K562 (cell line): ENCODE measurements around the gene TEX53. TPM values are rescaled to one million over a fixed set of nuclear protein-coding genes. Genes with fewer than 3 reads are reported as not detected.
A peak's percentile ranks its signal among the peaks of the same experiment; 100 is the strongest.

ENCODE experiments used
- ATAC-seq: fragments of 200-7000 bp; cut with Tn5 transposase; 3 replicates; pipeline ENCODE4 v1.9.1; 2020; ENCODE audit warnings: moderate library complexity
- BruUV-seq: library from RNA; stranded (reverse); fragments of 400-500 nt; replicated peaks from 2 replicates; lab custom pipeline; 2021; lab: Mats Ljungman, UMichigan
- CTCF ChIA-PET: fragments of 300-600 bp; formaldehyde crosslinking; extraction: SDS; loops from one replicate; lab custom pipeline; 2021; ENCODE audit warnings: low intra/inter-chr PET ratio; lab: Yijun Ruan, JAX
- POLR2A ChIA-PET: fragments of 300-600, 350-650 bp; sonication (Branson Sonifier 250); formaldehyde crosslinking; extraction: SDS; loops from one replicate; lab custom pipeline; 2021; ENCODE audit warnings: antibody characterized with exemption, inconsistent platforms; lab: Yijun Ruan, JAX
- DNase-seq, 4 experiments: peaks; one replicate each; pipeline versions ENCODE4 v3.0.0 to v3.0.0-alpha.2; 2011 to 2018; ENCODE audit warnings: low spot score in 3 of 4, mixed read lengths in 3 of 4; ENCODE audit errors: extremely low read depth in 1 of 4
- FAIRE-seq: peaks from 2 replicates; lab custom pipeline; 2011; peaks lifted over from hg19 to GRCh38; lab: Jason Lieb, UNC
- H2AFZ ChIP-seq: 2 replicates; pipeline ENCODE4 v1.6.0; 2011; ENCODE audit warnings: low read depth, low read length, control low read depth, inconsistent platforms
- H3K27ac ChIP-seq: fragments of 200-600 bp; 3 replicates; pipeline ENCODE4 v1.8.0; 2011; ENCODE audit warnings: low read depth, mild to moderate bottlenecking, control low read depth, inconsistent platforms, low read length, moderate library complexity, mixed read lengths; ENCODE audit errors: extremely low read depth
- H3K27me3 ChIP-seq, 2 experiments: fragments of 300-600 bp in 1 of 2; 2 replicates in 1 of 2; 3 replicates in 1 of 2; pipeline versions ENCODE4 v1.6.0 to v1.8.0; 2011; ENCODE audit warnings: inconsistent platforms in 2 of 2, low read length in 2 of 2, mild to moderate bottlenecking in 1 of 2, mixed read lengths in 1 of 2, moderate library complexity in 1 of 2; ENCODE audit not compliant: control insufficient read depth in 2 of 2, insufficient read depth in 2 of 2
- H3K36me3 ChIP-seq: fragments of 300-600 bp; 3 replicates; pipeline ENCODE4 v1.8.0; 2011; ENCODE audit warnings: mild to moderate bottlenecking, low read length, inconsistent platforms; ENCODE audit not compliant: control insufficient read depth, insufficient read depth
- H3K4me1 ChIP-seq, 2 experiments: fragments of 200-600 bp in 1 of 2; replicated peaks in 1 of 2; 2 replicates in 1 of 2; 3 replicates in 1 of 2; pipeline versions ENCODE4 v1.5.1 to v1.8.0; 2011; ENCODE audit warnings: inconsistent platforms in 2 of 2, low read length in 2 of 2, mild to moderate bottlenecking in 1 of 2, mixed read lengths in 1 of 2, moderate library complexity in 1 of 2; ENCODE audit not compliant: control insufficient read depth in 2 of 2, insufficient read depth in 2 of 2
- H3K4me2 ChIP-seq: 2 replicates; pipeline ENCODE4 v1.6.1; 2011; ENCODE audit warnings: low read length, control low read depth, inconsistent platforms, mixed read lengths; ENCODE audit not compliant: insufficient read depth
- H3K4me3 ChIP-seq: fragments of 200-600 bp; sonication (generic), shearing (Covaris generic); 2 replicates; pipeline ENCODE4 v1.5.1; 2016; ENCODE audit warnings: control low read depth, inconsistent platforms
- H3K79me2 ChIP-seq: fragments of 200-600 bp; 3 replicates; pipeline ENCODE4 v1.8.0; 2011; ENCODE audit warnings: low read length, inconsistent platforms; ENCODE audit not compliant: control insufficient read depth, insufficient read depth
- H3K9ac ChIP-seq, 2 experiments: 2 replicates each; pipeline versions ENCODE4 v1.6.0 to v1.6.1; 2011; ENCODE audit warnings: low read depth in 2 of 2, low read length in 2 of 2, control low read depth in 1 of 2, inconsistent platforms in 1 of 2, mild to moderate bottlenecking in 1 of 2, mixed read lengths in 1 of 2; ENCODE audit not compliant: insufficient read depth in 1 of 2
- H3K9me1 ChIP-seq: one replicate; pipeline ENCODE4 v1.6.0; 2011; ENCODE audit warnings: inconsistent platforms, mild to moderate bottlenecking, low read length, moderate library complexity; ENCODE audit not compliant: control insufficient read depth, insufficient read depth
- H3K9me3 ChIP-seq: replicated peaks from 2 replicates; pipeline ENCODE4 v1.5.1; 2011; ENCODE audit warnings: low read depth, low read length, inconsistent platforms; ENCODE audit not compliant: control insufficient read depth, insufficient read depth
- H4K20me1 ChIP-seq: replicated peaks from 2 replicates; pipeline ENCODE4 v1.6.1; 2011; ENCODE audit warnings: low read length, inconsistent platforms, mixed read lengths; ENCODE audit not compliant: control insufficient read depth, insufficient read depth
- CGGBP1 ChIP-seq: fragments of 250-450 bp; sonication (Bioruptor Pico); IDR thresholded peaks from 2 replicates; pipeline ENCODE4 v1.9.0; 2021; ENCODE audit warnings: mild to moderate bottlenecking
- EGR1 ChIP-seq: fragments of 450-650 bp; conservative IDR thresholded peaks from 2 replicates; pipeline ENCODE4 v1.6.1; 2017; ENCODE audit warnings: mild to moderate bottlenecking
- FOXK2 ChIP-seq, 2 experiments: fragments of 450-650 bp; IDR thresholded peaks in 1 of 2; conservative IDR thresholded peaks in 1 of 2; 2 replicates each; pipeline ENCODE4 v1.6.1; 2016; ENCODE audit warnings: low read depth in 2 of 2, mild to moderate bottlenecking in 1 of 2
- PHF8 ChIP-seq: fragments of 200-600 bp; sonication (generic); IDR thresholded peaks from 2 replicates; pipeline ENCODE4 v1.6.1; 2012; ENCODE audit warnings: mixed run types, mild to moderate bottlenecking, inconsistent platforms, low read length, moderate library complexity, borderline replicate concordance
- SMC3 ChIP-seq: conservative IDR thresholded peaks from 2 replicates; pipeline ENCODE4 v1.6.1; 2011; ENCODE audit warnings: low read depth, low read length, improper control_type of control experiment; ENCODE audit not compliant: insufficient read depth
- ZNF232 ChIP-seq: sonication (generic); formaldehyde crosslinking; IDR thresholded peaks from 2 replicates; pipeline ENCODE4 v1.8.0; 2022; ENCODE audit warnings: mild to moderate bottlenecking, missing genetic modification reagents
- WGBS: fragments of 100-300 bp; shearing (Covaris generic); methylation state at CpG from one replicate; pipeline ENCODE4 v1.1.6; 2016; ENCODE audit warnings: low coverage, mixed read lengths; ENCODE audit not compliant: insufficient coverage; ENCODE audit errors: missing lambda C conversion rate; 5-methylcytosine and 5-hydroxymethylcytosine counted together
- in situ Hi-C: fragments of 300-500 bp; cut with MboI; formaldehyde crosslinking; loops from 4 replicates; pipeline ENCODE4 v1.15.0; 2018; ENCODE audit warnings: inconsistent platforms, mixed read lengths
- intact Hi-C: fragments of 100-400 bp; cut with micrococcal nuclease; formaldehyde crosslinking; loops from 2 replicates; pipeline ENCODE4 v1.14.2; 2022
- polyA plus RNA-seq, 8 experiments: library from polyadenylated mRNA; depleted of rRNA in 4 of 8; stranded (reverse) in 5 of 8; unstranded in 3 of 8; fragments of >200 nt; fragmentation: Nextera tagmentation in 2 of 8; fragmentation: Illumina TruSeq in 1 of 8; extraction: Ambion mirVana in 2 of 8; extraction: Trizol in 1 of 8; gene quantifications; 2 replicates each; pipeline versions ENCODE4 v1.2.1 to v1.2.3, GENCODE V29; 2011 to 2014; ENCODE audit warnings: inconsistent platforms in 1 of 8, missing spikeins in 1 of 8
- total RNA-seq, 7 experiments: library from RNA; depleted of rRNA in 6 of 7; stranded (reverse); fragments of >200 nt in 6 of 7; fragmentation: Illumina TruSeq in 2 of 7; extraction: Trizol in 2 of 7; gene quantifications; 2 replicates each; pipeline versions ENCODE4 v1.2.1 to v1.2.3, GENCODE V29; 2011 to 2021; ENCODE audit warnings: low replicate concordance in 1 of 7
- TF ChIP-seq, protein P1 (sequence below), 2 experiments: fragments of 450-650 bp; formaldehyde crosslinking in 1 of 2; IDR thresholded peaks; 2 replicates each; pipeline versions ENCODE4 v1.4.0 to v1.6.1; 2014 to 2020; ENCODE audit warnings: mild to moderate bottlenecking in 2 of 2, borderline replicate concordance in 1 of 2, low read depth in 1 of 2
- TF ChIP-seq, protein P2 (sequence below), 3 experiments: IDR thresholded peaks in 2 of 3; conservative IDR thresholded peaks in 1 of 3; 2 replicates each; pipeline ENCODE4 v1.5.1; 2011 to 2012; ENCODE audit warnings: low read length in 3 of 3, mild to moderate bottlenecking in 3 of 3, control low read depth in 2 of 3, improper control_type of control experiment in 1 of 3, inconsistent platforms in 1 of 3, low read depth in 1 of 3, mixed read lengths in 1 of 3, moderate library complexity in 1 of 3; ENCODE audit not compliant: insufficient read depth in 2 of 3

The TEX53 gene
- total and polyA plus RNA-seq, 9 of the 15 experiments (the other 6 are each of a cell fraction or from before 2014, with no cell fraction given), result not detected

DNA sequence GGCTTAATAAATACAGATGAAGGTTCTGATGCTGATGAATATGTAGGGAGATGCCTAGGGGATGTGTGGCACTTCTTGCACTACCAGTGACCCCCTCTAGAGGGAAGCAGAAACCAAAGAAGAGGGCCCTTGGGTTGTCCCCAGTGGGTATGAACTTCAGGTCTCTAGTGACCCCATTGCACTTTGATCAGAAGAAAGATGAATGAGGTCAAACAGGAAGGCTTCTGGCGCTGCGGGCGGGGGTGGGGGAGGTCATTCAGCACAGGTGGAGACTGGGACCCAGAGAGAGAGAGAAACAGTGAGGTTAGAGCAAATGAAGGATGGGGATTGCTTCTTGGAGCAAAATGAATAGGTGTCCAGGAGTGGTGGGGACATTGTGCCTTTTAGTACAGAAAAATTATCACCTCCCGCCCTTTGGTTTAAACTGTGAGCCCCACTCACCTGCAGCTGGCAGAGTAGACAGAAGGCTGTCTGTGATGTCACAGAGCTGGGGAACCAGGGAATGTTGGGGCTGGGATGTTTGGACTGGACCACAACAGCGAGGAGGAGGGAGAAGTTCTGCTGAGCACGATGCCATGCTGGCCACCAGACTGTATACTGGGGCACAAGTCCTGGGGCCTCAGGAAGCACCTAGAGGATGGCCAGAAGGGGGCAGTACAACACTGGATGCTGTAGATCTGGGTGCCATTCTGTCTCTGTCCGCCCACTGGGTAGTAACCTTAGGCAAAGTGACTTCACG, 24.2 kb upstream of the TEX53 start, which contains the start of gene TEX48:
TSS of gene TEX48 (minus strand) at position 599 of the 739 bp plus-strand sequence. CDS start 10,469 bp downstream, outside the sequence.
- H3K9me3 ChIP-seq, result no peaks in the 10 kb centered on the region
- no peak within 1 kb of the TSS for H3K4me2 ChIP-seq
- DNase-seq, result peak; percentile 65 to 77 (median 75)
- peak; percentile 93 for FAIRE-seq
- H3K79me2 ChIP-seq, result no peaks in the 10 kb centered on the region
- in situ Hi-C loops, result no loop called here
- H3K27me3 ChIP-seq, result peaks cover 0 to under 1% of the 10 kb centered on the region in 2 experiments; a peak in 2 of 5 replicates
- no peak within 1 kb of the TSS for H3K9ac ChIP-seq
- BruUV-seq, result no TSS peak
- no peaks in the 10 kb centered on the region for H3K36me3 ChIP-seq
- peaks cover 0 to 3% of the 10 kb centered on the region in 2 experiments; a peak in 1 of 5 replicates for H3K4me1 ChIP-seq
- no peak within 1 kb of the TSS for H3K27ac ChIP-seq
- CTCF ChIA-PET, result interaction anchor here (0.6 to 1.6 kb wide), 6 partner anchors 226 to 333 kb away, joined by 3 to 5 read pairs (median 3); no protein-coding TSS in a partner anchor
- peak; percentile 94 for ATAC-seq
- no peaks in the 10 kb centered on the region for H4K20me1 ChIP-seq
- POLR2A ChIA-PET, result no interaction called here
- WGBS, result 4% methylated on average over 5 of the region's 8 CpGs
- H3K4me3 ChIP-seq, result no peak within 1 kb of the TSS
- H2AFZ ChIP-seq, result no peak within 1 kb of the TSS
- H3K9me1 ChIP-seq, result no peaks in the 10 kb centered on the region
- intact Hi-C loops, result loop anchor here (1.0 to 10.0 kb wide), 5 partner anchors 36 to 913 kb away; no protein-coding TSS in a partner anchor
- no peak for TF ChIP-seq PHF8
- no peak for TF ChIP-seq CGGBP1
- TF ChIP-seq SMC3, result peak; percentile 42; the same call in 1 of the 2 replicates
- no peak for TF ChIP-seq ZNF232 (CRISPR knock-in tag)
- 0 out of 2 replicates have a peak, but pooled peaks have one; percentile 27 for TF ChIP-seq EGR1
- TF ChIP-seq, protein P1, sequence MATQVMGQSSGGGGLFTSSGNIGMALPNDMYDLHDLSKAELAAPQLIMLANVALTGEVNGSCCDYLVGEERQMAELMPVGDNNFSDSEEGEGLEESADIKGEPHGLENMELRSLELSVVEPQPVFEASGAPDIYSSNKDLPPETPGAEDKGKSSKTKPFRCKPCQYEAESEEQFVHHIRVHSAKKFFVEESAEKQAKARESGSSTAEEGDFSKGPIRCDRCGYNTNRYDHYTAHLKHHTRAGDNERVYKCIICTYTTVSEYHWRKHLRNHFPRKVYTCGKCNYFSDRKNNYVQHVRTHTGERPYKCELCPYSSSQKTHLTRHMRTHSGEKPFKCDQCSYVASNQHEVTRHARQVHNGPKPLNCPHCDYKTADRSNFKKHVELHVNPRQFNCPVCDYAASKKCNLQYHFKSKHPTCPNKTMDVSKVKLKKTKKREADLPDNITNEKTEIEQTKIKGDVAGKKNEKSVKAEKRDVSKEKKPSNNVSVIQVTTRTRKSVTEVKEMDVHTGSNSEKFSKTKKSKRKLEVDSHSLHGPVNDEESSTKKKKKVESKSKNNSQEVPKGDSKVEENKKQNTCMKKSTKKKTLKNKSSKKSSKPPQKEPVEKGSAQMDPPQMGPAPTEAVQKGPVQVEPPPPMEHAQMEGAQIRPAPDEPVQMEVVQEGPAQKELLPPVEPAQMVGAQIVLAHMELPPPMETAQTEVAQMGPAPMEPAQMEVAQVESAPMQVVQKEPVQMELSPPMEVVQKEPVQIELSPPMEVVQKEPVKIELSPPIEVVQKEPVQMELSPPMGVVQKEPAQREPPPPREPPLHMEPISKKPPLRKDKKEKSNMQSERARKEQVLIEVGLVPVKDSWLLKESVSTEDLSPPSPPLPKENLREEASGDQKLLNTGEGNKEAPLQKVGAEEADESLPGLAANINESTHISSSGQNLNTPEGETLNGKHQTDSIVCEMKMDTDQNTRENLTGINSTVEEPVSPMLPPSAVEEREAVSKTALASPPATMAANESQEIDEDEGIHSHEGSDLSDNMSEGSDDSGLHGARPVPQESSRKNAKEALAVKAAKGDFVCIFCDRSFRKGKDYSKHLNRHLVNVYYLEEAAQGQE (IDR thresholded peaks at IDR 0.05; ENCODE audit: borderline replicate concordance), result peak; percentile 13; the same call in 1 of the 2 replicates
- TF ChIP-seq, protein P1 (CRISPR knock-in tag; IDR thresholded peaks at IDR 0.05; ENCODE audit: low read depth), result no peak
- TF ChIP-seq, protein P2, sequence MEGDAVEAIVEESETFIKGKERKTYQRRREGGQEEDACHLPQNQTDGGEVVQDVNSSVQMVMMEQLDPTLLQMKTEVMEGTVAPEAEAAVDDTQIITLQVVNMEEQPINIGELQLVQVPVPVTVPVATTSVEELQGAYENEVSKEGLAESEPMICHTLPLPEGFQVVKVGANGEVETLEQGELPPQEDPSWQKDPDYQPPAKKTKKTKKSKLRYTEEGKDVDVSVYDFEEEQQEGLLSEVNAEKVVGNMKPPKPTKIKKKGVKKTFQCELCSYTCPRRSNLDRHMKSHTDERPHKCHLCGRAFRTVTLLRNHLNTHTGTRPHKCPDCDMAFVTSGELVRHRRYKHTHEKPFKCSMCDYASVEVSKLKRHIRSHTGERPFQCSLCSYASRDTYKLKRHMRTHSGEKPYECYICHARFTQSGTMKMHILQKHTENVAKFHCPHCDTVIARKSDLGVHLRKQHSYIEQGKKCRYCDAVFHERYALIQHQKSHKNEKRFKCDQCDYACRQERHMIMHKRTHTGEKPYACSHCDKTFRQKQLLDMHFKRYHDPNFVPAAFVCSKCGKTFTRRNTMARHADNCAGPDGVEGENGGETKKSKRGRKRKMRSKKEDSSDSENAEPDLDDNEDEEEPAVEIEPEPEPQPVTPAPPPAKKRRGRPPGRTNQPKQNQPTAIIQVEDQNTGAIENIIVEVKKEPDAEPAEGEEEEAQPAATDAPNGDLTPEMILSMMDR (IDR thresholded peaks at IDR 0.05 in 2 of 3, conservative IDR thresholded peaks at IDR 0.05 in 1 of 3; ENCODE audit: insufficient read depth in 2 of 3, low read depth in 1 of 3, low read length in 3 of 3), result peak; percentile 67 to 79 (median 78)
- TF ChIP-seq FOXK2 (conservative IDR thresholded peaks at IDR 0.05 in 1 of 2, IDR thresholded peaks at IDR 0.05 in 1 of 2; ENCODE audit: low read depth in 2 of 2), result no peak
